Measurements from ENCODE around the gene DGKZ. TPM values are rescaled to one million over a fixed set of nuclear protein-coding genes. Genes with fewer than 3 reads are reported as not detected.

Gene DGKZ
- total and polyA plus RNA-seq, 10 donors = 44.2 to 136 (median 97.9) TPM

DNA sequence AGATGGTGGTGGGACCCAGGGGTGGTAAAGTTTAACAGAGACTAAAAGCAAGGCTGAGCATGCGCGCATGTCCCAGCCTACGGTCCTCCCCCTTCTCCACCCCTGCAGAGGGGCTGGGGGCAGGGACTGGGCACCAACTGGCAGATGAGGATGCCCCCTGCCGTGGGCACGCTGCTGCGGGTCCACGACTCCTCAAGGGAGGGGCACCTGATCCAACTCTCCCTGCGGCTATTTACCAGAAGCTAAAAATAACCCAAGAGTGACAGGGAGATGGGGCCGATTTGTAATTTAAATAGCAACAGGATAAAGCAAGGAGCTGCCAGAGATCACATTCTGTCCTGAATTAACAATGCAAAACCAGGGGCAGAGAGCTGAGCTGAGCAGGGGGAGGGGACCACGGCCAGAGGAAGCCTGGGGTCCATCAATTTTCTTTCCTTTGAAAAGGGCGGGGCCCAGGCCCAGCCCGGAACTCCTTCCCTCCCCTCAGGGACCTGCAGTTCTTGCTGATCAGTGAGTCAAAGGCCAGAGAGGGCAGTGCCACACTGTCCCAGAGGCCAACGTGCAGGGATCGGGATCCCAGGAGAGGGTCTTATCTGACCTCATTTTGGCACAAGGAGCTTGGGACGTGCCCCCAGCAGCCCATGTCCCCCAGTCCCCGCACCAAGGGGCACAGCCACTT, 8.1 kb upstream of the DGKZ start:
- intact Hi-C loops (cut with DNase I; ENCODE audit: low total_unique reads) = no loop called here
- Histone ChIP-seq H3K27me3 (replicated peaks in 1 of 7) (peaks cover 0 to 42% (median 6%) of the 10 kb centered on the region in 7 donors), H3K4me3 (peak overlapping the region in 4 of 8 donors; percentile 11 to 48 (median 16)), H3K4me1 (peaks cover 14 to 90% (median 42%) of the 10 kb centered on the region in 6 donors), H3K9me3 (no peaks in the 10 kb centered on the region), H3K27ac (peak overlapping the region in 4 of 8 donors; percentile 29 to 38 (median 34)), H3K36me3 (no peaks in the 10 kb centered on the region)
- TF ChIP-seq POLR2A (IDR thresholded peaks at IDR 0.05) = no peak
- TF ChIP-seq POLR2AphosphoS5 (IDR thresholded peaks at IDR 0.05) = no peak
- TF ChIP-seq, protein P1, sequence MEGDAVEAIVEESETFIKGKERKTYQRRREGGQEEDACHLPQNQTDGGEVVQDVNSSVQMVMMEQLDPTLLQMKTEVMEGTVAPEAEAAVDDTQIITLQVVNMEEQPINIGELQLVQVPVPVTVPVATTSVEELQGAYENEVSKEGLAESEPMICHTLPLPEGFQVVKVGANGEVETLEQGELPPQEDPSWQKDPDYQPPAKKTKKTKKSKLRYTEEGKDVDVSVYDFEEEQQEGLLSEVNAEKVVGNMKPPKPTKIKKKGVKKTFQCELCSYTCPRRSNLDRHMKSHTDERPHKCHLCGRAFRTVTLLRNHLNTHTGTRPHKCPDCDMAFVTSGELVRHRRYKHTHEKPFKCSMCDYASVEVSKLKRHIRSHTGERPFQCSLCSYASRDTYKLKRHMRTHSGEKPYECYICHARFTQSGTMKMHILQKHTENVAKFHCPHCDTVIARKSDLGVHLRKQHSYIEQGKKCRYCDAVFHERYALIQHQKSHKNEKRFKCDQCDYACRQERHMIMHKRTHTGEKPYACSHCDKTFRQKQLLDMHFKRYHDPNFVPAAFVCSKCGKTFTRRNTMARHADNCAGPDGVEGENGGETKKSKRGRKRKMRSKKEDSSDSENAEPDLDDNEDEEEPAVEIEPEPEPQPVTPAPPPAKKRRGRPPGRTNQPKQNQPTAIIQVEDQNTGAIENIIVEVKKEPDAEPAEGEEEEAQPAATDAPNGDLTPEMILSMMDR (IDR thresholded peaks at IDR 0.05 in 8 of 11, conservative IDR thresholded peaks at IDR 0.05 in 3 of 11) = no peak
- 26 to 44% (median 33%) methylated on average over 13 to 16 of the region's 16 CpGs for WGBS, 5 donors
- DNase-seq = no peak

DNA sequence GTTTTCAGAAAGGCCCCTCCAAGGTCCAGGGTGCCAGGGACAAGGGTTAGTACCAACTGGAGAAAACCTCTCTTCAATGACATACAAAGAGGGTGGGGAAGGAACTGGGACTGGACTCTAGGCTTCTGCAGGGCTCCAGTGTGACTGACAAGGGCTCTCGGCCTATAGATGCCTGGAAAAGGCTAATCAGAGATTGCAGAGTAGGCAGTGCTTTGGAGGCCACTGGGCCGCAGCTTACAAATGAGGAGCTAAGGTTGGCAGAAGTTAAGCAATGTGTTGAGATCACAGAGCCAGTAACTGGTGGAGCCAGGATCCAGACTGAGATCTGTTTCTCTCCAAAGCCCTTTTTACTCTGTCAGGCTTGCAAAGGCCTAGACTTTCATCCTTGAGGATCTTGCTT, 7.4 kb upstream of the DGKZ start:
- Histone ChIP-seq H3K36me3 (no peaks in the 10 kb centered on the region), H3K9me3 (no peaks in the 10 kb centered on the region), H3K27me3 (replicated peaks in 1 of 7) (peaks cover 0 to 35% (median 0%) of the 10 kb centered on the region in 7 donors), H3K4me3 (no peak overlapping the region), H3K27ac (peak overlapping the region in 2 of 8 donors; percentile 29 to 36), H3K4me1 (peaks cover 14 to 90% (median 43%) of the 10 kb centered on the region in 6 donors)
- intact Hi-C loops (cut with DNase I; ENCODE audit: low total_unique reads) = no loop called here
- 72 to 93% (median 79%) methylated on average over 2 of the region's 2 CpGs for WGBS, 5 donors
- no peak for DNase-seq
- TF ChIP-seq, protein P1 (IDR thresholded peaks at IDR 0.05 in 8 of 11, conservative IDR thresholded peaks at IDR 0.05 in 3 of 11) = no peak
- TF ChIP-seq POLR2AphosphoS5 (IDR thresholded peaks at IDR 0.05) (no peak), POLR2A (IDR thresholded peaks at IDR 0.05) (no peak)

DNA sequence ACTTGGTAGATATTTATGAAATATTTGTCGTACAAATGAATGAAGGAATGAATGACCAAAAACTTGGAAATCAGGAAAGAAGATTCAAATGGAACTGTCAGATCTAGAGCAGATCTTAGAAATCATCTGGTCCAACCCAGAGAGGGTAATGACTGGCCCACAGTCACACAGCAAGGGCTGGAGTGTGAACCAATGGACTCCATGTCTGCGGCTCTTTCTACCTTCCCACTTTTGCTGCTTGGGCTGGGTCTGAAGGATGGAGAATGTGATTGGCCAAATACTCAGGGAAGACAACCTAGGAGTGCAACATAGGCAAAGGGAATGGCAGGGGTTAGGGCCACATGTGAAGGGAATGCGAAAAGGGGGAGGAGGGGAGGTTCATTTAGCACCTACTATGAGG, 5.8 kb upstream of the DGKZ start:
- no peaks in the 10 kb centered on the region for H3K36me3 ChIP-seq
- WGBS, 5 donors = 91 to 97% (median 93%) methylated on average over 3 of the region's 3 CpGs
- peaks cover 0 to 22% (median 0%) of the 10 kb centered on the region in 7 donors for H3K27me3 ChIP-seq (replicated peaks in 1 of 7)
- DNase-seq = no peak
- peak overlapping the region in 3 of 8 donors; percentile 46 to 68 (median 47) for H3K27ac ChIP-seq
- peaks cover 24 to 94% (median 59%) of the 10 kb centered on the region in 6 donors for H3K4me1 ChIP-seq
- no peaks in the 10 kb centered on the region for H3K9me3 ChIP-seq
- no peak overlapping the region for H3K4me3 ChIP-seq
- TF ChIP-seq POLR2A (IDR thresholded peaks at IDR 0.05) = no peak
- TF ChIP-seq POLR2AphosphoS5 (IDR thresholded peaks at IDR 0.05) = no peak
- TF ChIP-seq, protein P1 (IDR thresholded peaks at IDR 0.05 in 8 of 11, conservative IDR thresholded peaks at IDR 0.05 in 3 of 11) = no peak
- intact Hi-C loops (cut with DNase I; ENCODE audit: low total_unique reads) = no loop called here

DNA sequence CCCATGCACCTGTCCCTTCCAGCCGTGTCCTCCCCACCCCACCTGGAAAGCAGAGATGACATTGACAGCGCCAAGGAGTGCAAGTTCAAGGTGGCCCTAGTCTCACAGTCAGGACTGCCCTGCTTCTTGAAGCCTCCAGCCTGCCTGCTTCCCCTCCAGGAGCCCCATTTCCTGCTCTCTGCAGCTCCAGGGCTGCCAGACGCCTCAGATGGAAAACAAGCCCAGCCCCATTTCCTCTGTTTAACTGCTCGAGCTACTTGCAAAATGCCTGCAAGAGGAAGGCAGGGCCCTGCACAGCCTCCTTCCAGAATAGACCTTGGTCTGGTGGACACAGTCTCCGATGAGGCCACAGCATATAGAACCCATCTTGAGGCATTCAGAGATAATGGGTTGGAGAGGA, 5.0 kb upstream of the DGKZ start:
- no peak for DNase-seq
- Histone ChIP-seq H3K4me1 (peaks cover 30 to 92% (median 61%) of the 10 kb centered on the region in 6 donors), H3K4me3 (no peak overlapping the region), H3K27ac (peak overlapping the region in 5 of 8 donors; percentile 13 to 68 (median 46)), H3K27me3 (replicated peaks in 1 of 7) (peaks cover 0 to 16% (median 0%) of the 10 kb centered on the region in 7 donors), H3K36me3 (no peaks in the 10 kb centered on the region), H3K9me3 (no peaks in the 10 kb centered on the region)
- intact Hi-C loops (cut with DNase I; ENCODE audit: low total_unique reads) = no loop called here
- TF ChIP-seq POLR2AphosphoS5 (IDR thresholded peaks at IDR 0.05) = peak in 1 of 3 donors; percentile 37
- TF ChIP-seq, protein P1 (IDR thresholded peaks at IDR 0.05 in 8 of 11, conservative IDR thresholded peaks at IDR 0.05 in 3 of 11) = no peak
- 12 to 22% (median 15%) methylated on average over 5 of the region's 5 CpGs for WGBS, 5 donors
